NB4 (cell line): ENCODE results near the gene CD151.

ENCODE experiments used
- DNase-seq: peaks from one replicate; pipeline ENCODE4 v3.0.0; 2010; ENCODE audit warnings: low read depth
- H3K4me3 ChIP-seq: one replicate; pipeline ENCODE4 v1.5.1; 2011; ENCODE audit warnings: mild to moderate bottlenecking, low read depth, low read length, moderate library complexity
- CTCF ChIP-seq: IDR thresholded peaks from one replicate; pipeline ENCODE4 v1.5.1; 2012; ENCODE audit warnings: low read depth, low read length
- MAX ChIP-seq: IDR thresholded peaks from 2 replicates; pipeline ENCODE4 v1.6.1; 2011; ENCODE audit warnings: low read depth, low read length
- MYC ChIP-seq: IDR thresholded peaks from 2 replicates; pipeline ENCODE4 v1.6.1; 2011; ENCODE audit warnings: low read depth, low read length
- POLR2A ChIP-seq: IDR thresholded peaks from 2 replicates; pipeline ENCODE4 v1.6.1; 2011; ENCODE audit warnings: mild to moderate bottlenecking; ENCODE audit not compliant: insufficient read length; ENCODE audit errors: extremely low read depth

CD151 gene

GRCh38 chr11:882596-882995 is 49.8 kb downstream of the CD151 start:
- TF ChIP-seq POLR2A: no peak
- TF ChIP-seq CTCF: no peak
- TF ChIP-seq MAX: no peak
- no peak for TF ChIP-seq MYC
- no peak overlapping the region for H3K4me3 ChIP-seq
- no peak for DNase-seq

- no peak for DNase-seq
- no peak for TF ChIP-seq POLR2A
- TF ChIP-seq MAX: no peak
- TF ChIP-seq CTCF: no peak
- no peak for TF ChIP-seq MYC
- no peak overlapping the region for H3K4me3 ChIP-seq
Measured at GRCh38 chr11:883527-883926, 50.8 kb downstream of the CD151 start.

DNA sequence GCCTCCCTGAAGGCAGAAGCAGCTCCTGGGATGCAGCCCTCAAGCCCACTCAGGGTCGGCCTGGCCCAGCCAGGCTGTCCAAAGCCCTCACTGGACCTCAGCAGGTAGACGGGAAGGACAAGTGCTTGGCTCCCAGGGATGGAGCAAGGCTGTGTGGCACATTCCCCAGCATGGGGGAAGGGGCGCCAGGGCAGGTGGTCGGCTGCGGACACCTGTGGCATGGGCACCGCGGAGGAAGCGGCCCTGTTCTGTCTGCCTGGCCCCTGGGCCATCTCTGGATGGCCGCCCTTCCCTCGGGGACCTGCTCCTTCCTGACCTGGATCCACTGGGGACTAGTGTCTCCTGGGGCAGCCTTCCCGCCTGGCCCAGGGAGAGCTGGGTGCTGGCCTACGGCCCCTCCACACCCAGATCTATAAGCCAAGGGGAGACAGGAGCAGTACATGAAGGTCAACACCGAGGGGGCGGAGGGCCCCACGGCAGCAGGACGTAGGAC is 51.9 kb downstream of the CD151 start:
- TF ChIP-seq MYC: no peak
- TF ChIP-seq CTCF: no peak
- no peak for TF ChIP-seq MAX
- no peak for TF ChIP-seq POLR2A
- H3K4me3 ChIP-seq: no peak overlapping the region
- no peak for DNase-seq

- H3K4me3 ChIP-seq: no peak overlapping the region
- TF ChIP-seq POLR2A (no peak), CTCF (no peak), MAX (no peak), MYC (no peak)
- no peak for DNase-seq
Measured at GRCh38 chr11:886568-886967, 53.8 kb downstream of the CD151 start.

- TF ChIP-seq MAX (no peak), CTCF (no peak), MYC (no peak), POLR2A (no peak)
- no peak for DNase-seq
- H3K4me3 ChIP-seq: no peak overlapping the region
Measured at GRCh38 chr11:887589-887988, 54.8 kb downstream of the CD151 start.
